ENCODE data around the gene LSP1. TPM values are rescaled to one million over a fixed set of nuclear protein-coding genes. Genes with fewer than 3 reads are reported as not detected.

LSP1 gene
- total and polyA plus RNA-seq, 2 of the 13 experiments (the other 11 are each of a cell fraction or from before 2014, with no cell fraction given) = 0.59 to 1.00 TPM

- TF ChIP-seq ZFP91 (CRISPR knock-in tag; IDR thresholded peaks at IDR 0.05; ENCODE audit: borderline replicate concordance) (peak; percentile 69; the same call in 1 of the 2 replicates), SP4 (CRISPR knock-in tag; IDR thresholded peaks at IDR 0.05) (0 out of 2 replicates have a peak, but pooled peaks have one; percentile 26), NFATC3 (CRISPR knock-in tag; IDR thresholded peaks at IDR 0.05) (no peak), IKZF5 (CRISPR knock-in tag; IDR thresholded peaks at IDR 0.05) (peak; percentile 29; the same call in 1 of the 2 replicates), POGK (CRISPR knock-in tag; conservative IDR thresholded peaks at IDR 0.05) (peak; percentile 43), RXRB (CRISPR knock-in tag; IDR thresholded peaks at IDR 0.05; ENCODE audit: borderline replicate concordance) (peak; percentile 50; the same call in 1 of the 2 replicates), ATF7-NPFF (CRISPR knock-in tag; IDR thresholded peaks at IDR 0.05; ENCODE audit: low read depth) (0 out of 2 replicates have a peak, but pooled peaks have one; percentile 19), ZNF30 (CRISPR knock-in tag; IDR thresholded peaks at IDR 0.05) (no peak), TBX2 (CRISPR knock-in tag; IDR thresholded peaks at IDR 0.05; ENCODE audit: borderline replicate concordance) (no peak), RAD21 (CRISPR knock-in tag; IDR thresholded peaks at IDR 0.05) (peak; percentile 85), KDM2A (CRISPR knock-in tag; IDR thresholded peaks at IDR 0.05; ENCODE audit: borderline replicate concordance, low read depth) (peak; percentile 36; the same call in 1 of the 2 replicates), ZNF687 (CRISPR knock-in tag; IDR thresholded peaks at IDR 0.05) (peak; percentile 87), HBP1 (CRISPR knock-in tag; IDR thresholded peaks at IDR 0.05; ENCODE audit: low read depth) (peak; percentile 56; the same call in 1 of the 2 replicates), SPEN (CRISPR knock-in tag; IDR thresholded peaks at IDR 0.05; ENCODE audit: low read depth) (peak; percentile 22; the same call in 1 of the 2 replicates), ZNF317 (CRISPR knock-in tag; IDR thresholded peaks at IDR 0.05) (no peak), FOXA3 (CRISPR knock-in tag; IDR thresholded peaks at IDR 0.05) (0 out of 2 replicates have a peak, but pooled peaks have one; percentile 8)
Observed at GRCh38 chr11:1832211-1832919, 20.5 kb upstream of the LSP1 start (continued).

Measured in HepG2 (cell line).